Ascending aorta (tissue), 2 donors: ENCODE results near the gene MXRA5. TPM values are rescaled to one million over a fixed set of nuclear protein-coding genes. Genes with fewer than 3 reads are reported as not detected.

Source experiments
- DNase-seq, 2 donors: peaks; one replicate each; pipeline ENCODE4 v3.0.0-alpha.2; 2019; ENCODE audit warnings: low spot score in 2 of 2
- H3K27ac ChIP-seq, 2 donors: fragments of 200-600 bp; sonication (generic); one replicate each; pipeline ENCODE4 v1.5.1; 2016 to 2017; ENCODE audit warnings: mild to moderate bottlenecking in 1 of 2
- H3K27me3 ChIP-seq: fragments of 200-600 bp; sonication (generic); one replicate; pipeline ENCODE4 v1.5.1; 2017
- H3K36me3 ChIP-seq, 2 donors: fragments of 200-600 bp; sonication (generic); one replicate each; pipeline ENCODE4 v1.5.1; 2016
- H3K4me1 ChIP-seq, 2 donors: fragments of 200-600 bp; sonication (generic); one replicate each; pipeline ENCODE4 v1.5.1; 2016 to 2017; ENCODE audit warnings: mild to moderate bottlenecking in 1 of 2
- H3K4me3 ChIP-seq, 2 donors: fragments of 200-600 bp; sonication (generic); one replicate each; pipeline ENCODE4 v1.5.1; 2016 to 2017; ENCODE audit warnings: mild to moderate bottlenecking in 1 of 2
- H3K9me3 ChIP-seq, 2 donors: fragments of 200-600 bp; sonication (generic); one replicate each; pipeline ENCODE4 v1.5.1; 2016
- intact Hi-C: fragments of 100-400 bp; cut with DNase I; formaldehyde crosslinking; loops from one replicate; pipeline ENCODE4 v1.15.1; 2023
- total RNA-seq: library from RNA; depleted of rRNA; stranded (reverse); fragments of >200 nt; gene quantifications from one replicate; pipeline ENCODE4 v1.1.0, GENCODE V29; 2016
- TF ChIP-seq, protein P1 (sequence below), 3 experiments: fragments of 200-600 bp in 2 of 3; fragments of 450-650 bp in 1 of 3; sonication (generic) in 2 of 3; IDR thresholded peaks; one replicate each; pipeline ENCODE4 v1.5.1; 2016 to 2019; ENCODE audit warnings: antibody characterized with exemption in 3 of 3, mild to moderate bottlenecking in 1 of 3, moderate library complexity in 1 of 3

MXRA5 gene, protein sequence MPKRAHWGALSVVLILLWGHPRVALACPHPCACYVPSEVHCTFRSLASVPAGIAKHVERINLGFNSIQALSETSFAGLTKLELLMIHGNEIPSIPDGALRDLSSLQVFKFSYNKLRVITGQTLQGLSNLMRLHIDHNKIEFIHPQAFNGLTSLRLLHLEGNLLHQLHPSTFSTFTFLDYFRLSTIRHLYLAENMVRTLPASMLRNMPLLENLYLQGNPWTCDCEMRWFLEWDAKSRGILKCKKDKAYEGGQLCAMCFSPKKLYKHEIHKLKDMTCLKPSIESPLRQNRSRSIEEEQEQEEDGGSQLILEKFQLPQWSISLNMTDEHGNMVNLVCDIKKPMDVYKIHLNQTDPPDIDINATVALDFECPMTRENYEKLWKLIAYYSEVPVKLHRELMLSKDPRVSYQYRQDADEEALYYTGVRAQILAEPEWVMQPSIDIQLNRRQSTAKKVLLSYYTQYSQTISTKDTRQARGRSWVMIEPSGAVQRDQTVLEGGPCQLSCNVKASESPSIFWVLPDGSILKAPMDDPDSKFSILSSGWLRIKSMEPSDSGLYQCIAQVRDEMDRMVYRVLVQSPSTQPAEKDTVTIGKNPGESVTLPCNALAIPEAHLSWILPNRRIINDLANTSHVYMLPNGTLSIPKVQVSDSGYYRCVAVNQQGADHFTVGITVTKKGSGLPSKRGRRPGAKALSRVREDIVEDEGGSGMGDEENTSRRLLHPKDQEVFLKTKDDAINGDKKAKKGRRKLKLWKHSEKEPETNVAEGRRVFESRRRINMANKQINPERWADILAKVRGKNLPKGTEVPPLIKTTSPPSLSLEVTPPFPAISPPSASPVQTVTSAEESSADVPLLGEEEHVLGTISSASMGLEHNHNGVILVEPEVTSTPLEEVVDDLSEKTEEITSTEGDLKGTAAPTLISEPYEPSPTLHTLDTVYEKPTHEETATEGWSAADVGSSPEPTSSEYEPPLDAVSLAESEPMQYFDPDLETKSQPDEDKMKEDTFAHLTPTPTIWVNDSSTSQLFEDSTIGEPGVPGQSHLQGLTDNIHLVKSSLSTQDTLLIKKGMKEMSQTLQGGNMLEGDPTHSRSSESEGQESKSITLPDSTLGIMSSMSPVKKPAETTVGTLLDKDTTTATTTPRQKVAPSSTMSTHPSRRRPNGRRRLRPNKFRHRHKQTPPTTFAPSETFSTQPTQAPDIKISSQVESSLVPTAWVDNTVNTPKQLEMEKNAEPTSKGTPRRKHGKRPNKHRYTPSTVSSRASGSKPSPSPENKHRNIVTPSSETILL (N-terminal part only)
- 0.21 TPM for total RNA-seq

DNA sequence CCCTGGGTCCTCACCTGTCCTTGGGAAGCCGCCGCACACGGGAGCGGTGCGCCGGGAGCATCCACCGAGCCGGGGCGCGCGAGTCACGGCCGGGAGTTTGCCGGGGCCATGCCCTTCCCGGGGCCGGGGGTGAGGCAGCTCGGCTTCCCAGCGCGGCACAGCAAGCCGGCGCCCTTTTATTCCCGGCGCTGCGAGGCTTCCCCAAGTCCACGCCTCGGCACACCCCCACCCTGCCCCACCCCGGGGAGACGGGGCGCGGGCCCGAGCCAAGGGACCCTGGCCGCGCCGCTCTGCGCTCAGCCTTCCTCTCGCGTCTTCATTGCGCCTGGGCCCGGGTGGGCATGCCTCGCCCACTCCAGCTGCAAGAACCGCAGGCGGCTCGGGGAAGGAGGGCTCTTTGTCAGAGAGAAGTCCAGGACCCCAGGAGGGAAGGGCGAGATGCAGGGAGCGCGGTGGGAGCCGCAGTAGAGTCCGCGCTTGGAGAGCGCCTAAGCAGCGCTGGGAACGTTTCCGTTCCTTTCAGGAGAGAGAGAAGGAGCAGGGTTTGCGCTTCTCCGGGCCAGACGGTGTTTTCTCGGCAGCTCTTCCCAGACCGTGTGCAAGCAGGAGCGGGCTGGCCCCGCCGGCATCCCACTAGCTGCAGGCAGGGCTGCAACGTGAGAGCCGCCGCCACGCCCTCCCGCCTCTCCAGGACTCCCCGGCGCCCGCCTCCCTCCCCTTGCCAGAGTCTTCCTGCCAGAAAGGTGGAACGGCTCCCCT lies at the start of gene MXRA5:
Gene MXRA5 (minus strand): TSS at position 152 of the 759 bp plus-strand sequence. CDS start 2,819 bp downstream, outside the sequence.
- Histone ChIP-seq H3K27ac (peak within 1 kb of the TSS; percentile 57 to 62), H3K36me3 (no peaks in the 10 kb centered on the region), H3K4me3 (peak within 1 kb of the TSS; percentile 51 to 68), H3K9me3 (no peaks in the 10 kb centered on the region), H3K27me3 (no peaks in the 10 kb centered on the region), H3K4me1 (no peaks in the 10 kb centered on the region)
- TF ChIP-seq, protein P1, sequence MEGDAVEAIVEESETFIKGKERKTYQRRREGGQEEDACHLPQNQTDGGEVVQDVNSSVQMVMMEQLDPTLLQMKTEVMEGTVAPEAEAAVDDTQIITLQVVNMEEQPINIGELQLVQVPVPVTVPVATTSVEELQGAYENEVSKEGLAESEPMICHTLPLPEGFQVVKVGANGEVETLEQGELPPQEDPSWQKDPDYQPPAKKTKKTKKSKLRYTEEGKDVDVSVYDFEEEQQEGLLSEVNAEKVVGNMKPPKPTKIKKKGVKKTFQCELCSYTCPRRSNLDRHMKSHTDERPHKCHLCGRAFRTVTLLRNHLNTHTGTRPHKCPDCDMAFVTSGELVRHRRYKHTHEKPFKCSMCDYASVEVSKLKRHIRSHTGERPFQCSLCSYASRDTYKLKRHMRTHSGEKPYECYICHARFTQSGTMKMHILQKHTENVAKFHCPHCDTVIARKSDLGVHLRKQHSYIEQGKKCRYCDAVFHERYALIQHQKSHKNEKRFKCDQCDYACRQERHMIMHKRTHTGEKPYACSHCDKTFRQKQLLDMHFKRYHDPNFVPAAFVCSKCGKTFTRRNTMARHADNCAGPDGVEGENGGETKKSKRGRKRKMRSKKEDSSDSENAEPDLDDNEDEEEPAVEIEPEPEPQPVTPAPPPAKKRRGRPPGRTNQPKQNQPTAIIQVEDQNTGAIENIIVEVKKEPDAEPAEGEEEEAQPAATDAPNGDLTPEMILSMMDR (IDR thresholded peaks at IDR 0.05) = no peak
- intact Hi-C loops = no loop called here
- no peak for DNase-seq

DNA sequence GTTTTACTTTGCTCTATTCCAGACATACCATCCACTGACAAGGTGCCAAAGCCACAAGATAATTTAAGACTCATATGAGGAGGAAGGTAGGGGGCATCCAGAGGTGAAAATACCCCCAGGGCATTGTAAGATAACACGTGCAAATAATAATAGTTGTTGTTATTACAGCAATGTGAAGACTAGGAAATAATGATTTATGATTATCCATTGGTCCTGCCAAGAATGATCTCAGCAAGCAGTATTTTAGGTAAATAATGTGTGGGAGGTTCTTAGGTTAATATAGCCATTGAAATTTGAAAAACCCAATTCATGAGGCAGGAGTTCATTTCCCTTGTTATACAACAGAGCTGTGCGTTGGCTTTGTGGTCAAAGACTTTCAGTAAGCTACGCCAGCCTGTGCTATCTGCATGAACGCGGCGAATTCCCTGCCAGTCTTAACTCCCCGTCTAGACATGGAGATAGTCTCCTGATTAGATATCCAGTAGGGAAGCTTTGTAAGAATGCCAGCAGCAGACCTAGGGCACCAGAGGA lies 47.2 kb upstream of the MXRA5 start:
- Histone ChIP-seq H3K27me3 (no peaks in the 10 kb centered on the region), H3K9me3 (no peaks in the 10 kb centered on the region), H3K27ac (no peak overlapping the region), H3K4me3 (no peak overlapping the region), H3K36me3 (no peaks in the 10 kb centered on the region), H3K4me1 (no peaks in the 10 kb centered on the region)
- intact Hi-C loops = no loop called here
- TF ChIP-seq, protein P1 (IDR thresholded peaks at IDR 0.05) = no peak
- no peak for DNase-seq

DNA sequence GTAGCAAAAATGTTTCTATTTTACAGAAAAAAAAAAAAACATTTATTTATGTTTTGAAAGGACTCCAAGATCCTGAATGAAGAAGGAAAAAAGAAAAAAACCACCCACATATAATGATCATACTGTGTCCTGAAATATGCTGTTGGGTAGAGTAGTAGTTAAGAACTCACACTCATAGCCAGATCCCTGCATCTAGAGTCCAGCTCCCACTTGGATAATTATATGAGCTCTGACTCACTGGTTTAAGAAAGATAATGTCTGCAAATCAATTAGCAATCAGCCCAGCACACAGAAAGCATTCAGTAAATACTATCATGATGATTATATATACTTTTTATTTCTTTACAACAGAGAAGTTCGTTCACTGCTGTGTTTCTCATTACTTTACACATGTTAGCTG lies 46.7 kb upstream of the MXRA5 start:
- H3K27ac ChIP-seq = no peak overlapping the region
- H3K4me1 ChIP-seq = no peaks in the 10 kb centered on the region
- H3K27me3 ChIP-seq = no peaks in the 10 kb centered on the region
- no peaks in the 10 kb centered on the region for H3K9me3 ChIP-seq
- H3K36me3 ChIP-seq = no peaks in the 10 kb centered on the region
- intact Hi-C loops = no loop called here
- TF ChIP-seq, protein P1 (IDR thresholded peaks at IDR 0.05) = no peak
- DNase-seq = no peak
- no peak overlapping the region for H3K4me3 ChIP-seq

DNA sequence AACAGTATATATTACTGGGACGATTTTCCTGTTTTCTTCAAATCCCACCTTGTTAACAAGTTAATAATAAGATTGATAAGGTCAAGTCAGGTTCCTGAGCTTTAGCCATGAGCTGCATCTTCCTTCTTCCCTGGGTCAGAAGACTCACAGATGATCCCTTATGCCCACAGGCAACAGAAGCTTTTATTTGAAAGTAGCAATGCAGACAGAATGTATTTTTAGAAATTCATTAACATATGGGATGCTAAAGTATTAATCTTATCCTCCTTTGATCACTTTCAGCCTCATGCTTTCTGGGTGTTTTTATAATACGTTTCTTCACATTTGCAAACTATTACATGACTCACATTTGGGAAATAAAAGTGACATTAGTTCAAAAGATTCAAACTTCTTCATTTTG lies 42.0 kb upstream of the MXRA5 start:
- H3K36me3 ChIP-seq = no peaks in the 10 kb centered on the region
- no peak overlapping the region for H3K4me3 ChIP-seq
- H3K27me3 ChIP-seq = no peaks in the 10 kb centered on the region
- no peak for DNase-seq
- TF ChIP-seq, protein P1 (IDR thresholded peaks at IDR 0.05) = no peak
- H3K4me1 ChIP-seq = no peaks in the 10 kb centered on the region
- no peak overlapping the region for H3K27ac ChIP-seq
- H3K9me3 ChIP-seq = no peaks in the 10 kb centered on the region
- intact Hi-C loops = no loop called here
